MG63 (cell line): ENCODE measurements around the gene OSCAR. TPM values are rescaled to one million over a fixed set of nuclear protein-coding genes. Genes with fewer than 3 reads are reported as not detected.

Experiments
- DNase-seq: peaks from one replicate; pipeline ENCODE4 v3.0.0-alpha.2; 2020
- H3K27me3 ChIP-seq: fragments of 250-450 bp; sonication (Bioruptor Pico); 2 replicates; pipeline ENCODE4 v1.5.1; 2020; ENCODE audit warnings: mild to moderate bottlenecking, moderate library complexity
- H3K36me3 ChIP-seq: fragments of 250-450 bp; sonication (Bioruptor Pico); 2 replicates; pipeline ENCODE4 v1.5.1; 2020; ENCODE audit warnings: mild to moderate bottlenecking, moderate library complexity
- H3K4me3 ChIP-seq: fragments of 250-450 bp; sonication (Bioruptor Pico); 2 replicates; pipeline ENCODE4 v1.5.1; 2020; ENCODE audit warnings: mild to moderate bottlenecking, moderate library complexity
- H3K9me3 ChIP-seq: fragments of 250-450 bp; sonication (Bioruptor Pico); 2 replicates; pipeline ENCODE4 v1.5.1; 2020; ENCODE audit warnings: mild to moderate bottlenecking, moderate library complexity
- total RNA-seq: library from RNA; depleted of rRNA; stranded (reverse); fragments of >200 nt; shearing (Covaris generic); gene quantifications from 2 replicates; pipeline ENCODE4 v1.2.3, GENCODE V29; 2014; ENCODE audit warnings: low replicate concordance; rRNA removed

OSCAR gene
- total RNA-seq, 1 experiment from 2014 or later: not detected

DNA sequence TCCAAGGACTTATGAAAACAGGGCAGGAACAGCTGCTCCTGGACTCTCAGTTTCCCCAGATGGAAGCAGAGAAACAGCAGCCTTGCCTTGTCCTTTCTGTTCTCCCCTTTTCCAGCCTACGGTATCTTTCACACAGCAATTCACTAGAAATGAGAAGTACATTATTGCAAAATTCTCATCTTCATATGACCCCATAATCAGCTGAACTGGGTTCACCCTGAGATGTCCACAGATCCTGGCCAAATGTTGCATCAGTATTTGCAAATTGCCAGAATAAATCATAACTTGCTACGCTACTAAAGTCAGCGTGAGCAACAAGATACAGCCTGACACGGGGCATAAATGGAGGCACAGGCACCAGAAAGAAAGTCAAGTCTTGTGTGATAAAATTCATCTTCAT, 53.0 kb downstream of the OSCAR start:
- DNase-seq: no peak
- Histone ChIP-seq H3K27me3 (peaks cover 47% of the 10 kb centered on the region), H3K9me3 (no peaks in the 10 kb centered on the region), H3K4me3 (no peak overlapping the region), H3K36me3 (no peaks in the 10 kb centered on the region)

- Histone ChIP-seq H3K36me3 (no peaks in the 10 kb centered on the region), H3K9me3 (no peaks in the 10 kb centered on the region), H3K4me3 (no peak overlapping the region), H3K27me3 (peaks cover 47% of the 10 kb centered on the region)
- no peak for DNase-seq
These were observed 54.8 kb downstream of the OSCAR start for GRCh38 chr19:54045771-54046170.

Other genes with a start within 250 kb of the OSCAR start
- 8.3 and 18.7 TPM in 2 replicates for gene MYADM, start 232.9 kb downstream of the OSCAR start, total RNA-seq
- gene PRKCG, start 218.6 kb downstream of the OSCAR start, total RNA-seq: not detected in 2 replicates
- not detected in 2 replicates for gene CACNG7, start 191.5 kb downstream of the OSCAR start, total RNA-seq
- 0.05 TPM in 1 of 2 replicates, not detected in the other for gene CACNG8, start 137.9 kb downstream of the OSCAR start, total RNA-seq
- gene CACNG6, start 109.2 kb downstream of the OSCAR start, total RNA-seq: 0.43 TPM in 1 of 2 replicates, not detected in the other
- not detected in 2 replicates for gene VSTM1, start 36.9 kb downstream of the OSCAR start, total RNA-seq
- not detected in 2 replicates for gene TARM1, start 19.4 kb downstream of the OSCAR start, total RNA-seq
- gene NDUFA3, start 2.1 kb upstream of the OSCAR start, total RNA-seq: 4.8 and 23.1 TPM in 2 replicates
- gene TFPT, start 14.9 kb upstream of the OSCAR start, total RNA-seq: 23.9 and 36.5 TPM in 2 replicates
- gene PRPF31, start 15.0 kb upstream of the OSCAR start, total RNA-seq: 88.3 and 112 TPM in 2 replicates
- gene CNOT3, start 37.0 kb upstream of the OSCAR start, total RNA-seq: 9.0 and 38.0 TPM in 2 replicates
- gene LENG1, start 58.9 kb upstream of the OSCAR start, total RNA-seq: 11.1 and 18.2 TPM in 2 replicates
- gene TMC4, start 72.4 kb upstream of the OSCAR start, total RNA-seq: not detected in 2 replicates
- gene MBOAT7, start 88.8 kb upstream of the OSCAR start, total RNA-seq: 15.7 and 43.2 TPM in 2 replicates
- gene TSEN34, start 90.5 kb upstream of the OSCAR start, total RNA-seq: 68.7 and 103 TPM in 2 replicates
- 3,013 and 3,637 TPM in 2 replicates for gene RPS9, start 100.1 kb upstream of the OSCAR start, total RNA-seq
- gene LILRB3, start 122.2 kb upstream of the OSCAR start, total RNA-seq: not detected in 2 replicates
- not detected in 2 replicates for gene LILRA6, start 142.0 kb upstream of the OSCAR start, total RNA-seq
- not detected in 2 replicates for gene LILRB5, start 156.5 kb upstream of the OSCAR start, total RNA-seq
- gene LILRB2, start 180.3 kb upstream of the OSCAR start, total RNA-seq: not detected in 2 replicates
- not detected in 2 replicates for gene LILRA5, start 212.4 kb upstream of the OSCAR start, total RNA-seq
- not detected in 2 replicates for gene LILRA4, start 238.4 kb upstream of the OSCAR start, total RNA-seq